ENCODE data around the gene HCCS.

DNA sequence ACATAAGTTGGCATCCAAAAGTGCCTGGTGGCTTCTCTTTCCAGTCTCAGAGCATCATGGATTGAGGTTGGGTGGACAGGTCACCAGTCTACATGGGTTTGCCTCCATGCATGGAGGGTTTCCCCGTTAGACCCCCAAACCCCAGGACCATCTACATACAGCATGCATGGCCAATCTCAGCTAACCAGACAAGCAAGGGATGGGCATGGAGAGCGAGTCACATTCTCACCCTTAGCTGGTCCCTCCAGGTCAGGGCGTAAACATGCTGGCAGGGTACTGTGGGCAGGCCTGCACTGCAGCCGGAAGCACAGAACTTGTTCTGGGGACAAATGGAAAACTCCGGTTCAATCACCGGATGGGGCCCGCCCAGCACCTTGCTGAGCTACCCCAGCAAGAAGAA lies 37.3 kb downstream of the HCCS start:
- no peak for TF ChIP-seq SIN3A (IDR thresholded peaks at IDR 0.05; ENCODE audit: borderline replicate concordance, insufficient read depth, low read length)
- no peak for TF ChIP-seq TAF1 (IDR thresholded peaks at IDR 0.05; ENCODE audit: borderline replicate concordance, insufficient read depth, low read length)
- no peak for TF ChIP-seq POLR2AphosphoS5 (IDR thresholded peaks at IDR 0.05; ENCODE audit: low read depth, low read length)

All from PFSK-1 (cell line).